SU-DHL-6 (cell line): ENCODE measurements around the gene MMAA.

Source experiments
- CTCF ChIP-seq: fragments of 200-600 bp; sonication (generic); IDR thresholded peaks from one replicate; pipeline ENCODE4 v1.5.1; 2017; ENCODE audit warnings: antibody characterized with exemption, mild to moderate bottlenecking, low read length, moderate library complexity; ENCODE audit not compliant: insufficient read depth, poor library complexity, severe bottlenecking
- EZH2phosphoT487 ChIP-seq: fragments of 200-600 bp; sonication (generic), shearing (Covaris generic); conservative IDR thresholded peaks from 2 replicates; pipeline ENCODE4 v1.6.1; 2018; ENCODE audit warnings: mild to moderate bottlenecking, antibody characterized with exemption, low read length, moderate library complexity, mixed read lengths

DNA sequence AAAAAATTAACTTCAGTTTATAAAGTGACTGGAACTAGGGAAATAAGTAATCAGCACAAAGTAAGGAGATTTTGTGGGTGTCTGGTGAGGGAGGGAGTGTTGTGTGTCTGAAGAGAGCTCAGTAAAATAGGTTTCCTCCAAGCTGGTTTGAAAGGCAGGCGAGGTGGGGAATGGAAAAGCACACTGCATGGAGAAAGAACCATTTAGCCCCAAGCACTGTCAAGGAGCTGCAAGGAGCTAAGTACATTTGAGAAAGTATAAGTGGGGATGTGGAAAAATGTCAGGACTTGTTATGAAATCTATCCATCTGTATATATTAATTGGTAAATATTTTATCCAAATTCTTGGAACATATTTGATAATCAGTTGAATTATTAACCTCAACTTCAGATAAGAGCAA is 61.7 kb downstream of the MMAA start:
- no peak for TF ChIP-seq CTCF
- no peak for TF ChIP-seq EZH2phosphoT487
